Measurements from ENCODE around the gene NQO2. TPM values are rescaled to one million over a fixed set of nuclear protein-coding genes. Genes with fewer than 3 reads are reported as not detected.

Gene NQO2
- total RNA-seq, 1 experiment from 2014 or later, result 26.8 TPM

GRCh38 chr6:3005077-3005476 lies 5.4 kb downstream of the NQO2 start:
- no peaks in the 10 kb centered on the region for H3K9me3 ChIP-seq (ENCODE audit: low read length)
- BruUV-seq (replicated peaks), result no TSS peak
- H3K9me2 ChIP-seq (replicated peaks; ENCODE audit: low read length), result no peaks in the 10 kb centered on the region
- no peak overlapping the region for H3K4me2 ChIP-seq (ENCODE audit: low read length)
- ATAC-seq (no peak), DNase-seq (no peak)
- H4K20me1 ChIP-seq (ENCODE audit: low read length), result no peaks in the 10 kb centered on the region
- no peak overlapping the region for H3K4me3 ChIP-seq (ENCODE audit: low read length)
- peaks cover 38% of the 10 kb centered on the region for H3K36me3 ChIP-seq (ENCODE audit: low read depth, low read length)
- H3K9ac ChIP-seq (ENCODE audit: low read length), result no peak overlapping the region
- peaks cover 17% of the 10 kb centered on the region for H3K79me2 ChIP-seq (ENCODE audit: low read length)
- no peak for TF ChIP-seq EZH2 (IDR thresholded peaks at IDR 0.05; ENCODE audit: low read length, unreplicated experiment)
- no peak for TF ChIP-seq CTCF (conservative IDR thresholded peaks at IDR 0.05; ENCODE audit: low read depth, low read length)
- TF ChIP-seq EZH2phosphoT487 (IDR thresholded peaks at IDR 0.05; ENCODE audit: borderline replicate concordance, low read length), result no peak
- intact Hi-C loops (cut with micrococcal nuclease), result no loop called here
- H3F3A ChIP-seq (ENCODE audit: low read length, unreplicated experiment), result no peaks in the 10 kb centered on the region
- POLR2A ChIA-PET (ENCODE audit: unreplicated experiment), result no interaction called here
- H3K27me3 ChIP-seq (ENCODE audit: low read length), result no peaks in the 10 kb centered on the region
- no peak overlapping the region for H2AFZ ChIP-seq (ENCODE audit: low read length)
- CTCF ChIA-PET, result no interaction called here
- no peak overlapping the region for H3K27ac ChIP-seq (ENCODE audit: low read length)
- peaks cover 11% of the 10 kb centered on the region; the same call in 1 of the 2 replicates for H3K4me1 ChIP-seq (ENCODE audit: insufficient read depth, low read length)

GRCh38 chr6:3005874-3006273 lies 6.2 kb downstream of the NQO2 start:
- no peaks in the 10 kb centered on the region for H3K27me3 ChIP-seq (ENCODE audit: low read length)

More at GRCh38 chr6:3005874-3006273, 6.2 kb downstream of the NQO2 start:
- H3K27ac ChIP-seq (ENCODE audit: low read length), result no peak overlapping the region
- H3K36me3 ChIP-seq (ENCODE audit: low read depth, low read length), result peaks cover 46% of the 10 kb centered on the region
- no peak for ATAC-seq
- H2AFZ ChIP-seq (ENCODE audit: low read length), result no peak overlapping the region
- no peaks in the 10 kb centered on the region for H3K9me2 ChIP-seq (replicated peaks; ENCODE audit: low read length)
- H3F3A ChIP-seq (ENCODE audit: low read length, unreplicated experiment), result no peaks in the 10 kb centered on the region
- H4K20me1 ChIP-seq (ENCODE audit: low read length), result no peaks in the 10 kb centered on the region
- ChIA-PET CTCF (no interaction called here), POLR2A (ENCODE audit: unreplicated experiment) (no interaction called here)
- H3K9me3 ChIP-seq (ENCODE audit: low read length), result no peaks in the 10 kb centered on the region
- intact Hi-C loops (cut with micrococcal nuclease), result no loop called here
- no peak for TF ChIP-seq EZH2phosphoT487 (IDR thresholded peaks at IDR 0.05; ENCODE audit: borderline replicate concordance, low read length)
- no peak for TF ChIP-seq EZH2 (IDR thresholded peaks at IDR 0.05; ENCODE audit: low read length, unreplicated experiment)
- no peak for TF ChIP-seq CTCF (conservative IDR thresholded peaks at IDR 0.05; ENCODE audit: low read depth, low read length)
- peaks cover 11% of the 10 kb centered on the region; the same call in 1 of the 2 replicates for H3K4me1 ChIP-seq (ENCODE audit: insufficient read depth, low read length)
- BruUV-seq (replicated peaks), result no TSS peak
- H3K79me2 ChIP-seq (ENCODE audit: low read length), result peaks cover 9% of the 10 kb centered on the region; the same call in 1 of the 2 replicates
- no peak overlapping the region for H3K4me2 ChIP-seq (ENCODE audit: low read length)
- DNase-seq, result no peak
- H3K9ac ChIP-seq (ENCODE audit: low read length), result no peak overlapping the region
- no peak overlapping the region for H3K4me3 ChIP-seq (ENCODE audit: low read length)

All from PC-3 (cell line).